ENCODE measurements around the gene LITAFD.

- TF ChIP-seq CTCF (IDR thresholded peaks at IDR 0.05) (peak in 3 of 6 experiments; percentile 23 to 51 (median 29)), POLR2A (IDR thresholded peaks at IDR 0.05) (no peak)
Measured at GRCh38 chr16:8905168-8905762, 23.1 kb downstream of the LITAFD start.
